Breast epithelium (tissue), 3 donors: Measurements from ENCODE around the gene BRINP3.

Experiments
- POLR2A ChIP-seq: fragments of 450-650 bp; IDR thresholded peaks from one replicate; pipeline ENCODE4 v1.6.1; 2016; ENCODE audit warnings: antibody characterized with exemption, mild to moderate bottlenecking, moderate library complexity
- POLR2AphosphoS5 ChIP-seq, 3 donors: sonication (generic); formaldehyde crosslinking; IDR thresholded peaks; one replicate each; pipeline ENCODE4 v1.6.1; 2017; ENCODE audit warnings: antibody characterized with exemption in 3 of 3
- TF ChIP-seq, protein P1 (sequence below), 3 donors: fragments of 450-650 bp; IDR thresholded peaks; one replicate each; pipeline ENCODE4 v1.5.1; 2016 to 2017; ENCODE audit warnings: antibody characterized with exemption in 3 of 3, mild to moderate bottlenecking in 3 of 3, moderate library complexity in 3 of 3

DNA sequence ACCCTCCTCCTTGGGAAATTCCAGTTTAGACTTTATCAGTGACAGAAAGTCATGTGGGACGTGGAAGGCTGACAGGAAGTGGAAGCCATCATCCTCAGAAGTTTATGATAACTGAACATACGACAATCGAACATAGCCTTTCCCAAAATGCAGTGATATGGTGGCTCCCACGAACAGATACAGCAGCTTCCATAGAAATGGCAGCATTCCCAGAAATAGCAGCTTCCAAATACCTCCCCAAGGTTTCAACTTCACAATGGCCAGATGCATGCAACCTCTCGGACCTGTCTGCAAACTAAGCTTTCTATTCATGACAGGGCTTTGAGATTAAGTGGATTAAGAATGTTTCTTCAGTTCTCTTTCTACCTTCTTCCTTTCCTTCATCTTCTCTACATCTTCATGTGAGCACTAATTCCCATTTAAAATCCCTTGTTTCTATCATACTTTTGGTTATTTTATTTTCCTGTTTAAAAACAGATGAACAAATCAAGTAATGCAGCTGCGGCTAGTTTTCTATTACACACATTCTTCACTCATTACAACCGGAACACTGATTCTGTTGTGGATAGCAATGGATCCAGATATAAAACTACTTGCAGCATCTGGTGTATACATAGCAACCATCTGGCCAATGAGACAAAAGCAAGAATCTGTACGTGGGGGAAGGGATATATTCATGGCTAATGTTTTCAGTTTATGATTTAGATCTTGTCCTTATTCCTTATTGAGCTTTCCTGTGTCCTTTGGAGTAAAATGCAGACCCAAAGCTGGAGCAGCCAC, 304.8 kb downstream of the BRINP3 start:
- TF ChIP-seq POLR2A (no peak), POLR2AphosphoS5 (IDR thresholded peaks at IDR 0.05) (no peak)
- TF ChIP-seq, protein P1, sequence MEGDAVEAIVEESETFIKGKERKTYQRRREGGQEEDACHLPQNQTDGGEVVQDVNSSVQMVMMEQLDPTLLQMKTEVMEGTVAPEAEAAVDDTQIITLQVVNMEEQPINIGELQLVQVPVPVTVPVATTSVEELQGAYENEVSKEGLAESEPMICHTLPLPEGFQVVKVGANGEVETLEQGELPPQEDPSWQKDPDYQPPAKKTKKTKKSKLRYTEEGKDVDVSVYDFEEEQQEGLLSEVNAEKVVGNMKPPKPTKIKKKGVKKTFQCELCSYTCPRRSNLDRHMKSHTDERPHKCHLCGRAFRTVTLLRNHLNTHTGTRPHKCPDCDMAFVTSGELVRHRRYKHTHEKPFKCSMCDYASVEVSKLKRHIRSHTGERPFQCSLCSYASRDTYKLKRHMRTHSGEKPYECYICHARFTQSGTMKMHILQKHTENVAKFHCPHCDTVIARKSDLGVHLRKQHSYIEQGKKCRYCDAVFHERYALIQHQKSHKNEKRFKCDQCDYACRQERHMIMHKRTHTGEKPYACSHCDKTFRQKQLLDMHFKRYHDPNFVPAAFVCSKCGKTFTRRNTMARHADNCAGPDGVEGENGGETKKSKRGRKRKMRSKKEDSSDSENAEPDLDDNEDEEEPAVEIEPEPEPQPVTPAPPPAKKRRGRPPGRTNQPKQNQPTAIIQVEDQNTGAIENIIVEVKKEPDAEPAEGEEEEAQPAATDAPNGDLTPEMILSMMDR (IDR thresholded peaks at IDR 0.05) = no peak
